ENCODE data around the gene ISCU.

DNA sequence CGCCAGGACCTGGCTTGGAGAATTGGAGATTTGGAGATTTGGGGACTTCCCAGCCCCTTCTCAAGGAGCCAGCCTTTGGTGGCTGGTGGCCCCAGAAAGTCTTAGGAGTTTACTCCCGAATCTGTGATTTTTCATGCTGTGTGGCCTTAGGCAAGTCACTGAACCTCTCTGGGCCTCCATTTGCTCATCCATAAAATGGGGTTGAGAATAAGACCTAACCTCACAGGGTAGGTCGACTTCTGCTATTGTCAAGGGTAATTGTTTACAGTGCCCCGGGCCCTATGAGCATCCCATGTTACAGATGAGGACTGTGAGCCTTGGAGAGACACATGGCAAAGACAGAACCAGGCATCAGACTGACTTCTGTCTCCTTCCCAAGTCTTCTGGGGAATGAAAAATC, 51.6 kb downstream of the ISCU start:
- TF ChIP-seq REST (IDR thresholded peaks at IDR 0.05; ENCODE audit: low read depth, low read length) (no peak), CTCF (IDR thresholded peaks at IDR 0.05) (no peak), MAX (IDR thresholded peaks at IDR 0.05; ENCODE audit: low read depth) (no peak)

Data from SK-N-SH (cell line).